Vagina (tissue), 2 donors: ENCODE measurements around the gene SLC6A1. TPM values are rescaled to one million over a fixed set of nuclear protein-coding genes. Genes with fewer than 3 reads are reported as not detected.

Source experiments
- DNase-seq, 2 donors: peaks; one replicate each; pipeline ENCODE4 v3.0.0-alpha.2; 2017; ENCODE audit errors: extremely low spot score in 2 of 2
- H3K27ac ChIP-seq: fragments of 200-600 bp; sonication (generic); one replicate; pipeline ENCODE4 v1.5.1; 2019
- H3K27me3 ChIP-seq: fragments of 200-600 bp; sonication (generic); one replicate; pipeline ENCODE4 v1.5.1; 2019
- H3K36me3 ChIP-seq, 2 donors: fragments of 200-600 bp; sonication (generic); one replicate each; pipeline ENCODE4 v1.5.1; 2017 to 2019
- H3K4me1 ChIP-seq: fragments of 200-600 bp; sonication (generic); one replicate; pipeline ENCODE4 v1.5.1; 2019
- H3K4me3 ChIP-seq, 2 donors: fragments of 200-600 bp; sonication (generic); 1 replicate in 1 of 2; 2 replicates in 1 of 2; pipeline ENCODE4 v1.5.1; 2016 to 2019
- H3K9me3 ChIP-seq: fragments of 200-600 bp; sonication (generic); one replicate; pipeline ENCODE4 v1.5.1; 2019
- CTCF ChIP-seq, 3 experiments: fragments of 450-650 bp in 2 of 3; fragments of 200-600 bp in 1 of 3; sonication (generic) in 1 of 3; IDR thresholded peaks; one replicate each; pipeline ENCODE4 v1.5.1; 2017 to 2019; ENCODE audit warnings: antibody characterized with exemption in 3 of 3, mild to moderate bottlenecking in 2 of 3, moderate library complexity in 2 of 3
- POLR2A ChIP-seq, 2 donors: fragments of 450-650 bp; IDR thresholded peaks; one replicate each; pipeline ENCODE4 v1.6.1; 2017; ENCODE audit warnings: antibody characterized with exemption in 2 of 2, mild to moderate bottlenecking in 2 of 2, moderate library complexity in 2 of 2
- POLR2AphosphoS5 ChIP-seq, 2 donors: sonication (generic); formaldehyde crosslinking; IDR thresholded peaks; one replicate each; pipeline ENCODE4 v1.9.0; 2017; ENCODE audit warnings: antibody characterized with exemption in 2 of 2, mild to moderate bottlenecking in 2 of 2, low read depth in 1 of 2; ENCODE audit not compliant: insufficient read depth in 1 of 2
- intact Hi-C: fragments of 100-400 bp; cut with DNase I; formaldehyde crosslinking; loops from one replicate; pipeline ENCODE4 v1.15.1; 2023
- total RNA-seq: library from RNA; depleted of rRNA; stranded (reverse); fragments of >200 nt; gene quantifications from one replicate; pipeline ENCODE4 v1.2.3, GENCODE V29; 2016

SLC6A1 gene
- total RNA-seq, 1 donor from 2014 or later = 2.0 TPM

- Histone ChIP-seq H3K27me3 (no peaks in the 10 kb centered on the region), H3K36me3 (no peaks in the 10 kb centered on the region), H3K27ac (no peak overlapping the region), H3K4me1 (no peaks in the 10 kb centered on the region), H3K4me3 (no peak overlapping the region), H3K9me3 (no peaks in the 10 kb centered on the region)
- intact Hi-C loops = no loop called here
- no peak for TF ChIP-seq POLR2A (IDR thresholded peaks at IDR 0.05)
- no peak for TF ChIP-seq POLR2AphosphoS5 (IDR thresholded peaks at IDR 0.05; ENCODE audit: insufficient read depth in 1 of 2, low read depth in 1 of 2)
- no peak for TF ChIP-seq CTCF (IDR thresholded peaks at IDR 0.05)
- no peak for DNase-seq
These were observed 45.4 kb downstream of the SLC6A1 start for GRCh38 chr3:11037976-11038375.

GRCh38 chr3:11045536-11045935 lies 53.0 kb downstream of the SLC6A1 start:
- intact Hi-C loops = no loop called here

GRCh38 chr3:11047500-11047899 lies 55.0 kb downstream of the SLC6A1 start:
- TF ChIP-seq POLR2A (IDR thresholded peaks at IDR 0.05) (no peak), CTCF (IDR thresholded peaks at IDR 0.05) (no peak), POLR2AphosphoS5 (IDR thresholded peaks at IDR 0.05; ENCODE audit: insufficient read depth in 1 of 2, low read depth in 1 of 2) (no peak)
- no peaks in the 10 kb centered on the region for H3K36me3 ChIP-seq

More at GRCh38 chr3:11045536-11045935, 53.0 kb downstream of the SLC6A1 start:
- no peak overlapping the region for H3K4me3 ChIP-seq
- H3K27me3 ChIP-seq = no peaks in the 10 kb centered on the region
- H3K9me3 ChIP-seq = no peaks in the 10 kb centered on the region
- TF ChIP-seq POLR2AphosphoS5 (IDR thresholded peaks at IDR 0.05; ENCODE audit: insufficient read depth in 1 of 2, low read depth in 1 of 2) (no peak), CTCF (IDR thresholded peaks at IDR 0.05) (no peak), POLR2A (IDR thresholded peaks at IDR 0.05) (no peak)
- no peaks in the 10 kb centered on the region for H3K36me3 ChIP-seq
- DNase-seq = no peak
- no peaks in the 10 kb centered on the region for H3K4me1 ChIP-seq
- H3K27ac ChIP-seq = no peak overlapping the region

GRCh38 chr3:11050666-11051323 lies 58.2 kb downstream of the SLC6A1 start:
- no peak for DNase-seq
- H3K36me3 ChIP-seq = no peaks in the 10 kb centered on the region
- H3K4me1 ChIP-seq = no peaks in the 10 kb centered on the region
- no peak overlapping the region for H3K4me3 ChIP-seq
- no peak for TF ChIP-seq POLR2A (IDR thresholded peaks at IDR 0.05)
- no peak for TF ChIP-seq POLR2AphosphoS5 (IDR thresholded peaks at IDR 0.05; ENCODE audit: insufficient read depth in 1 of 2, low read depth in 1 of 2)
- no peak for TF ChIP-seq CTCF (IDR thresholded peaks at IDR 0.05)
- H3K27ac ChIP-seq = no peak overlapping the region
- intact Hi-C loops = no loop called here
- no peaks in the 10 kb centered on the region for H3K9me3 ChIP-seq
- no peaks in the 10 kb centered on the region for H3K27me3 ChIP-seq

More at GRCh38 chr3:11047500-11047899, 55.0 kb downstream of the SLC6A1 start:
- DNase-seq = no peak
- Histone ChIP-seq H3K4me1 (no peaks in the 10 kb centered on the region), H3K27ac (no peak overlapping the region), H3K9me3 (no peaks in the 10 kb centered on the region), H3K4me3 (no peak overlapping the region), H3K27me3 (no peaks in the 10 kb centered on the region)
- intact Hi-C loops = no loop called here

- no peak for DNase-seq
- H3K4me3 ChIP-seq = no peak overlapping the region
- H3K9me3 ChIP-seq = no peaks in the 10 kb centered on the region
- intact Hi-C loops = no loop called here
- no peaks in the 10 kb centered on the region for H3K36me3 ChIP-seq
- H3K4me1 ChIP-seq = no peaks in the 10 kb centered on the region
- TF ChIP-seq POLR2AphosphoS5 (IDR thresholded peaks at IDR 0.05; ENCODE audit: insufficient read depth in 1 of 2, low read depth in 1 of 2) = no peak
- TF ChIP-seq POLR2A (IDR thresholded peaks at IDR 0.05) = no peak
- TF ChIP-seq CTCF (IDR thresholded peaks at IDR 0.05) = no peak
- H3K27me3 ChIP-seq = no peaks in the 10 kb centered on the region
- no peak overlapping the region for H3K27ac ChIP-seq
These were observed 61.5 kb downstream of the SLC6A1 start for GRCh38 chr3:11053926-11054503.
